ENCODE data around the gene HOMER3. TPM values are rescaled to one million over a fixed set of nuclear protein-coding genes. Genes with fewer than 3 reads are reported as not detected.

The HOMER3 gene
- total RNA-seq, 6 donors from 2014 or later = 17.3 to 58.0 (median 27.8) TPM

GRCh38 chr19:18985257-18985656 is 44.2 kb upstream of the HOMER3 start:
- Histone ChIP-seq H3K36me3 (no peaks in the 10 kb centered on the region), H3K27ac (peak overlapping the region in 3 of 4 donors; percentile 22 to 57 (median 24)), H3K27me3 (no peaks in the 10 kb centered on the region), H3K4me1 (peaks cover 15 to 26% (median 25%) of the 10 kb centered on the region in 4 donors), H3K9me3 (no peaks in the 10 kb centered on the region), H3K4me3 (no peak overlapping the region)
- peak in 1 of 2 donors; percentile 47 for ATAC-seq (ENCODE audit: low FRiP score in 2 of 2)
- no peak for TF ChIP-seq CTCF (IDR thresholded peaks at IDR 0.05)
- TF ChIP-seq POLR2A (IDR thresholded peaks at IDR 0.05) = no peak
- TF ChIP-seq EP300 (IDR thresholded peaks at IDR 0.05) = no peak
- TF ChIP-seq POLR2AphosphoS5 (IDR thresholded peaks at IDR 0.05) = no peak
- DNase-seq = peak in 1 of 2 donors; percentile 45
- 20 to 26% methylated on average over 7 of the region's 7 CpGs for WGBS, 2 donors

- DNase-seq = no peak
- peaks cover 15 to 27% (median 25%) of the 10 kb centered on the region in 4 donors for H3K4me1 ChIP-seq
- TF ChIP-seq CTCF (IDR thresholded peaks at IDR 0.05) (no peak), POLR2A (IDR thresholded peaks at IDR 0.05) (no peak), EP300 (IDR thresholded peaks at IDR 0.05) (no peak), POLR2AphosphoS5 (IDR thresholded peaks at IDR 0.05) (no peak)
- ATAC-seq (ENCODE audit: low FRiP score in 2 of 2) = no peak
- H3K27ac ChIP-seq = no peak overlapping the region
- WGBS, 2 donors = 73 to 81% methylated on average over 3 of the region's 3 CpGs
- no peak overlapping the region for H3K4me3 ChIP-seq
- no peaks in the 10 kb centered on the region for H3K9me3 ChIP-seq
- no peaks in the 10 kb centered on the region for H3K27me3 ChIP-seq
- H3K36me3 ChIP-seq = no peaks in the 10 kb centered on the region
These were observed 43.2 kb upstream of the HOMER3 start for GRCh38 chr19:18984251-18984650.

- no peak for ATAC-seq (ENCODE audit: low FRiP score in 2 of 2)
- TF ChIP-seq CTCF (IDR thresholded peaks at IDR 0.05) = no peak
- no peak for TF ChIP-seq EP300 (IDR thresholded peaks at IDR 0.05)
- no peak for TF ChIP-seq POLR2A (IDR thresholded peaks at IDR 0.05)
- TF ChIP-seq POLR2AphosphoS5 (IDR thresholded peaks at IDR 0.05) = no peak
- Histone ChIP-seq H3K4me3 (no peak overlapping the region), H3K36me3 (no peaks in the 10 kb centered on the region), H3K4me1 (peaks cover 15 to 27% (median 25%) of the 10 kb centered on the region in 4 donors), H3K27me3 (no peaks in the 10 kb centered on the region), H3K9me3 (no peaks in the 10 kb centered on the region), H3K27ac (no peak overlapping the region)
- 83 to 100% methylated on average over 1 to 2 of the region's 2 CpGs for WGBS, 2 donors
- DNase-seq = no peak
These were observed 41.7 kb upstream of the HOMER3 start for GRCh38 chr19:18982669-18983068.

- TF ChIP-seq POLR2AphosphoS5 (IDR thresholded peaks at IDR 0.05) = no peak
- TF ChIP-seq CTCF (IDR thresholded peaks at IDR 0.05) = no peak
- TF ChIP-seq POLR2A (IDR thresholded peaks at IDR 0.05) = no peak
- Histone ChIP-seq H3K9me3 (no peaks in the 10 kb centered on the region), H3K4me1 (peaks cover 4 to 16% (median 10%) of the 10 kb centered on the region in 4 donors), H3K27ac (peak overlapping the region in 1 of 4 donors; percentile 34), H3K36me3 (no peaks in the 10 kb centered on the region), H3K4me3 (no peak overlapping the region), H3K27me3 (no peaks in the 10 kb centered on the region)
- DNase-seq = no peak
- no peak for ATAC-seq (ENCODE audit: low FRiP score in 2 of 2)
- 69 to 78% methylated on average over 7 of the region's 7 CpGs for WGBS, 2 donors
These were observed 39.5 kb upstream of the HOMER3 start for GRCh38 chr19:18980432-18981020.

GRCh38 chr19:18978616-18979015 is 37.6 kb upstream of the HOMER3 start:
- DNase-seq = no peak
- H3K27ac ChIP-seq = no peak overlapping the region
- 60 to 68% methylated on average over 7 of the region's 7 CpGs for WGBS, 2 donors

More at GRCh38 chr19:18978616-18979015, 37.6 kb upstream of the HOMER3 start:
- ATAC-seq (ENCODE audit: low FRiP score in 2 of 2) = no peak
- H3K9me3 ChIP-seq = no peaks in the 10 kb centered on the region
- peaks cover 0 to 5% (median 0%) of the 10 kb centered on the region in 4 donors for H3K4me1 ChIP-seq
- H3K36me3 ChIP-seq = no peaks in the 10 kb centered on the region
- H3K27me3 ChIP-seq = no peaks in the 10 kb centered on the region
- no peak for TF ChIP-seq EP300 (IDR thresholded peaks at IDR 0.05)
- no peak for TF ChIP-seq POLR2A (IDR thresholded peaks at IDR 0.05)
- TF ChIP-seq POLR2AphosphoS5 (IDR thresholded peaks at IDR 0.05) = no peak
- no peak for TF ChIP-seq CTCF (IDR thresholded peaks at IDR 0.05)
- no peak overlapping the region for H3K4me3 ChIP-seq
